Measurements from ENCODE around the gene LIN7C.
A peak's percentile ranks its signal among the peaks of the same experiment; 100 is the strongest.

LIN7C gene, protein sequence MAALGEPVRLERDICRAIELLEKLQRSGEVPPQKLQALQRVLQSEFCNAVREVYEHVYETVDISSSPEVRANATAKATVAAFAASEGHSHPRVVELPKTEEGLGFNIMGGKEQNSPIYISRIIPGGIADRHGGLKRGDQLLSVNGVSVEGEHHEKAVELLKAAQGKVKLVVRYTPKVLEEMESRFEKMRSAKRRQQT

DNA sequence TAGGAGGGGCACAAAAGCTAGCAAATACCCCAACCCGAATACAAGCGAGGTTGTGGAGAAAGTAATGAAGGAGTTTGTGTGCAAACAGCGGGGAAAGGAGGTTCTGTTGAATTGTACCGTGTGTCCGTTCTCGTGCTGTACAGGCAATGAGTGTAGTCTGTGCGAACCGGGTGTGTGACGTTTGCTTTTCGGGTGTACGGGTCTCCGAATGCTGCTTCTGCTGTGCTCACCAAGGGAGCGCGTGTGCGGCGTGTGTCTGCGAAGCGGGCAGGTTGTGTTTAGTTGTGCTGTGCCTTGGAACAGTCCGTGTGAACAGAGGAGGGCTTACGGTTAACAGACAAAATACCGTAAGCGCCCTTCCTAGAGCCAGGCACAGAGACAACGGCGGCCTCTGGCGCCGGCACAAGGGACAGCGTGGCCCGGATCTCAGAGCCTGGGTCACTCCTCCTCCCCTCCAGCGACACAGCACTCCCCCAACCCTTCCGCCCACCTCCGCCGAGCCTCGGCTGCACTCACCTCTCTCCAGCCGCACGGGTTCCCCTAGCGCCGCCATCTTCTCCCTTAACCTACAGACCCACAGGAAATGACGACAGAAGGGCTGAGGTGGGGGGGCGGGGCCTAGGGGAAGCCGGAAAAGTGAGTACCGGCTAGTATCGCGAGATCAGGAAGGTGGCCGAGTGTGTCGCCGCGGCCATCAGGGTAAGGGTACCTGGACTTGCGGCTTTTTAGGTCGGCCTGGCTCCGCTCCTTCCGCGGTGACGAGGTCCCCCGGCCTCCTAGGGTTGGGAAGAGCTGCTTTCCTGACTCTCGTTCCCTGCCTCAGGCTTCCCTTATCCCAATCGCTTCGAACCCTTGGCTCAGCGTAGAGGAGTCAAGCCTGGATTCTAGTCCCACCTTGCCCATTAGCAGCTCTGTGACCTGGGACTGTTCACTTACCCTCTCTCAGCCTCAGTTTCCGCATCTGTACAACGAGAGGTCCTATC lies at the start of gene LIN7C:
Gene LIN7C (minus strand): TSS at position 570 of the 983 bp plus-strand sequence. CDS start 17 bp downstream, at position 553.
- Histone ChIP-seq H3K27ac (peak within 1 kb of the TSS; percentile 90 to 97), H3K4me3 (peak within 1 kb of the TSS; percentile 95)
- TF ChIP-seq, protein P1, sequence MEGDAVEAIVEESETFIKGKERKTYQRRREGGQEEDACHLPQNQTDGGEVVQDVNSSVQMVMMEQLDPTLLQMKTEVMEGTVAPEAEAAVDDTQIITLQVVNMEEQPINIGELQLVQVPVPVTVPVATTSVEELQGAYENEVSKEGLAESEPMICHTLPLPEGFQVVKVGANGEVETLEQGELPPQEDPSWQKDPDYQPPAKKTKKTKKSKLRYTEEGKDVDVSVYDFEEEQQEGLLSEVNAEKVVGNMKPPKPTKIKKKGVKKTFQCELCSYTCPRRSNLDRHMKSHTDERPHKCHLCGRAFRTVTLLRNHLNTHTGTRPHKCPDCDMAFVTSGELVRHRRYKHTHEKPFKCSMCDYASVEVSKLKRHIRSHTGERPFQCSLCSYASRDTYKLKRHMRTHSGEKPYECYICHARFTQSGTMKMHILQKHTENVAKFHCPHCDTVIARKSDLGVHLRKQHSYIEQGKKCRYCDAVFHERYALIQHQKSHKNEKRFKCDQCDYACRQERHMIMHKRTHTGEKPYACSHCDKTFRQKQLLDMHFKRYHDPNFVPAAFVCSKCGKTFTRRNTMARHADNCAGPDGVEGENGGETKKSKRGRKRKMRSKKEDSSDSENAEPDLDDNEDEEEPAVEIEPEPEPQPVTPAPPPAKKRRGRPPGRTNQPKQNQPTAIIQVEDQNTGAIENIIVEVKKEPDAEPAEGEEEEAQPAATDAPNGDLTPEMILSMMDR (IDR thresholded peaks at IDR 0.05) = no peak
- peak; percentile 98 for DNase-seq (ENCODE audit: low spot score)

DNA sequence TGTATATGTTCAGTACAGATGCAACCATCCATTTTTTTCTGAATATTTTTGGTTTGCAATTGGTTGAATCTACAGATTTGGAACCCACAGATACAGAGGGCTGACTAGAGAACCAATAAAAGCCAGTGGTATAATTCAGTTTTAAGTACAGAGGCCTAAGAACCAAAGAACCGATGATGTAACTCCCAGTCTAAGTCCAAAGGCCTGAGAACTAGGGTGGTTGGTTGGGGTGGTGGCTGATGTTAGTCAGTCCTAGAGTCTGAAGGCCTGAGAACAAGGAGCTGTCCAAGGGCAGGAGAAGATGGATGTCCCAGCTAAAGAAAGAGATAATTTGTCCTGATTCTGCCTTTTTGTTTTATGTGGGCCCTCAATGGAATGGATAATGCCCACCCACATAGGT lies 48.7 kb upstream of the LIN7C start:
- H3K27ac ChIP-seq = no peak overlapping the region
- DNase-seq (ENCODE audit: low spot score) = no peak
- H3K4me3 ChIP-seq = no peak overlapping the region
- TF ChIP-seq, protein P1 (IDR thresholded peaks at IDR 0.05) = no peak

DNA sequence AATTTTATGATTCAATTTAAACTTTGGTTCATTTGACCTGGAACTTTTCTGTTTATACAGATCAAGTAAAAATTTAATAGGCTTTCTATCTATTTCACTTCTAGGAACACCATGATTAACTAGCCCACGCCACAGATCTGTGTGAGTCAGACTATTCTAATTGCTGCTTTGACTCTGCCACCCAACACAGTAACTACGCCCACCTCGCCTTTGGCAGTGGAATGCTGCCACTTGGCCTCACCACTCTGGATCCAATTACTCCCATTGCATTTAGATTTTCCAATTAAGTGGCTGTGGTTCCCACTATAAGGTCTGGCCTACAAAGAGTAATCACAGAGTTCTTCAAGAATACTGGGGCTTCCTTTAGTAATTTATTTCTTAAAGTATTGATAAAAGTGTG lies 46.6 kb upstream of the LIN7C start:
- DNase-seq (ENCODE audit: low spot score) = no peak
- H3K27ac ChIP-seq = no peak overlapping the region
- no peak overlapping the region for H3K4me3 ChIP-seq
- TF ChIP-seq, protein P1 (IDR thresholded peaks at IDR 0.05) = no peak

DNA sequence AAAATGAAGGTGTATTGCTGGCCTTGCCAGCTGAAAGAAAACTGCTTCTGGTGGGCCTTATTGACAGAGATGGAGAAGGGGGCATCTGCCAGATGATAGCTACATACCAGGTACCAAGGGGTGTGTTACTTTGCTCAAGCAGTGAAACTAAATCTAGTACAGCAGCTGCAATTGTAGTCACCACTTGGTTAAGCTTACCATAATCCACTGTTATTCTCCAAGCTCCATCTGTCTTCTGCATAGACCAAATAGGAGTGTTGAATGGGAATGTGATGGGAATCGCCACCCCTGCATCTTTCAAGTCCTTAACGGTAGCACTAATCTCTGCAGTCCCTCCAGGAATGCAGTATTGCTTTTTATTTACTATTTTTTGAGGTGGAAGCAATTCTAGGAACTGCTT lies 45.8 kb upstream of the LIN7C start:
- no peak for DNase-seq (ENCODE audit: low spot score)
- H3K4me3 ChIP-seq = no peak overlapping the region
- TF ChIP-seq, protein P1 (IDR thresholded peaks at IDR 0.05) = no peak
- H3K27ac ChIP-seq = no peak overlapping the region

DNA sequence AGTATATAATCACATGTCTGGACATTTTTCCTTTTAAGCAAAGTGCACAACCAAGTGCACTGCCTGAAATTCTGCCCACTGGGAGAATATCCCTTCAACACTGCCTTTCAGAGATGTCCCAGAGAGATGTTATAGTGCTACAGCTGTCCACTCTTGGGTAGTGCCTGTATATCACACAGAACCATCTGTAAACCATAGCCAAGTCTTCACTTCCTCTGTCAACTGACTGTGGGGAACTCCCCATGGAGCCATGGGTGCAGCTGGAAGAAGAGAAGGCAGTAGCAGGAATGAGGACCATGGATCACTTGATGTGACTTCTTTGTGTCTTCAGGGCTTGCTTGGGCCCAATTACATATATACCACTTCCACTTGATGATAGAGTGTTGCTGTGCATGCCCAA lies 44.6 kb upstream of the LIN7C start:
- no peak for DNase-seq (ENCODE audit: low spot score)
- H3K27ac ChIP-seq = no peak overlapping the region
- no peak overlapping the region for H3K4me3 ChIP-seq
- TF ChIP-seq, protein P1 (IDR thresholded peaks at IDR 0.05) = no peak

DNA sequence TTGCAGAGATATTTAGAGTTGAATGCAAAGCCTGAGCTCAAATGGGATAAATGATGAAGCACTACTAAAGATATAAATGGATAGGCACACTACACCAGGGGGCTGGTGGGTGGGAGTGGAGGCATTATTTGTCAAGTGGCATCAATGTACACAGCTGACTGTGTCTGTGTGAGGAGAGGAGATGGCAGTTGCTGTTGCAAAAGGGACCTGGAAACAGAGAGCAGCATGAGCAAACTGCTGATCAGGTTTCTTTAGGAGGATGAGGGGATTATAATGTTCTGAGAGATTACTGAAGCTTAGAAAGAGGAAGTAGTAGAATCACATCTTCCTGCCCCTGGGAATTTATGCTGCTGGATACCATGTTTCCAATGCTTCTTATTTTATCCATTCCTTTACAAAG lies 39.4 kb upstream of the LIN7C start:
- TF ChIP-seq, protein P1 (IDR thresholded peaks at IDR 0.05) = no peak

More for the DNA sequence above, 39.4 kb upstream of the LIN7C start:
- DNase-seq (ENCODE audit: low spot score) = no peak
- Histone ChIP-seq H3K27ac (no peak overlapping the region), H3K4me3 (no peak overlapping the region)

Measured in coronary artery (tissue), 2 donors.